HepG2 (cell line): ENCODE measurements around the gene BCL2L1. TPM values are rescaled to one million over a fixed set of nuclear protein-coding genes. Genes with fewer than 3 reads are reported as not detected.
A peak's percentile ranks its signal among the peaks of the same experiment; 100 is the strongest.

ENCODE experiments used
- CC2D1A ChIP-seq: sonication (generic); formaldehyde crosslinking; IDR thresholded peaks from 2 replicates; pipeline ENCODE4 v1.8.1; 2023; ENCODE audit warnings: mild to moderate bottlenecking, missing genetic modification reagents
- FLYWCH1 ChIP-seq: sonication (generic); formaldehyde crosslinking; IDR thresholded peaks from 2 replicates; pipeline ENCODE4 v1.8.1; 2023; ENCODE audit warnings: mild to moderate bottlenecking, missing genetic modification reagents
- GATAD2A ChIP-seq: IDR thresholded peaks from 2 replicates; pipeline ENCODE4 v1.6.1; 2016
- KDM6A ChIP-seq: IDR thresholded peaks from 2 replicates; pipeline ENCODE4 v1.6.1; 2016; ENCODE audit warnings: low read depth
- KMT2B ChIP-seq: IDR thresholded peaks from 2 replicates; pipeline ENCODE4 v1.6.1; 2016; ENCODE audit warnings: missing genetic modification reagents, missing compliant biosample characterization
- PTBP1 ChIP-seq: fragments of 200-400 bp; formaldehyde crosslinking; IDR thresholded peaks from 2 replicates; pipeline ENCODE4 v1.6.1; 2018; ENCODE audit warnings: low read length, low read depth; ENCODE audit not compliant: poor library complexity, severe bottlenecking
- SIX1 ChIP-seq: sonication (generic); formaldehyde crosslinking; IDR thresholded peaks from 2 replicates; pipeline ENCODE4 v1.4.0; 2020; ENCODE audit warnings: missing genetic modification reagents, borderline replicate concordance
- SNAPC2 ChIP-seq: sonication (generic); formaldehyde crosslinking; IDR thresholded peaks from 2 replicates; pipeline ENCODE4 v1.8.1; 2022; ENCODE audit warnings: mild to moderate bottlenecking, missing genetic modification reagents
- SP4 ChIP-seq: sonication (generic); formaldehyde crosslinking; IDR thresholded peaks from 2 replicates; pipeline ENCODE4 v1.8.1; 2023; ENCODE audit warnings: mild to moderate bottlenecking, missing genetic modification reagents
- TBX2 ChIP-seq: sonication (generic); formaldehyde crosslinking; IDR thresholded peaks from 2 replicates; pipeline ENCODE4 v1.5.0; 2020; ENCODE audit warnings: missing genetic modification reagents, mild to moderate bottlenecking, borderline replicate concordance
- ZBTB3 ChIP-seq: sonication (generic); formaldehyde crosslinking; IDR thresholded peaks from 2 replicates; pipeline ENCODE4 v1.4.0; 2020; ENCODE audit warnings: low read depth, mild to moderate bottlenecking, moderate library complexity, missing genetic modification reagents, borderline replicate concordance
- ZNF142 ChIP-seq: sonication (generic); formaldehyde crosslinking; IDR thresholded peaks from 2 replicates; pipeline ENCODE4 v1.4.0; 2020; ENCODE audit warnings: missing genetic modification reagents
- ZNF281 ChIP-seq: sonication (generic); formaldehyde crosslinking; IDR thresholded peaks from 2 replicates; pipeline ENCODE4 v1.4.0; 2020; ENCODE audit warnings: missing genetic modification reagents, borderline replicate concordance
- ZNF564 ChIP-seq: sonication (generic); formaldehyde crosslinking; IDR thresholded peaks from 2 replicates; pipeline ENCODE4 v1.8.1; 2023; ENCODE audit warnings: mild to moderate bottlenecking, missing genetic modification reagents
- ZNF674 ChIP-seq: sonication (generic); formaldehyde crosslinking; IDR thresholded peaks from 2 replicates; pipeline ENCODE4 v1.5.0; 2020; ENCODE audit warnings: low read depth, mild to moderate bottlenecking, missing genetic modification reagents
- ZNF775 ChIP-seq: sonication (generic); formaldehyde crosslinking; IDR thresholded peaks from 2 replicates; pipeline ENCODE4 v1.4.0; 2020; ENCODE audit warnings: missing genetic modification reagents, mild to moderate bottlenecking, moderate library complexity, borderline replicate concordance
- ZNF777 ChIP-seq: sonication (generic); formaldehyde crosslinking; IDR thresholded peaks from 2 replicates; pipeline ENCODE4 v1.4.0; 2020; ENCODE audit warnings: missing genetic modification reagents
- ZNF788 ChIP-seq: sonication (generic); formaldehyde crosslinking; IDR thresholded peaks from 2 replicates; pipeline ENCODE4 v1.5.0; 2020; ENCODE audit warnings: mild to moderate bottlenecking, missing genetic modification reagents, borderline replicate concordance
- polyA plus RNA-seq, 8 experiments: library from polyadenylated mRNA; depleted of rRNA in 3 of 8; stranded (reverse) in 7 of 8; unstranded in 1 of 8; fragments of >200 nt; fragmentation: Illumina TruSeq in 4 of 8; extraction: Trizol in 4 of 8; gene quantifications; 2 replicates each; pipeline versions ENCODE4 v1.2.1 to v1.2.3, GENCODE V29; 2011 to 2016; ENCODE audit warnings: low read depth in 4 of 8, missing spikeins in 1 of 8, mixed read lengths in 1 of 8; ENCODE audit not compliant: insufficient read depth in 1 of 8
- total RNA-seq, 5 experiments: library from RNA; depleted of rRNA; stranded (reverse); fragments of >200 nt; fragmentation: Illumina TruSeq; extraction: Trizol; gene quantifications; 2 replicates each; pipeline ENCODE4 v1.2.3, GENCODE V29; 2016; ENCODE audit warnings: low read depth in 1 of 5
- TF ChIP-seq, protein P1 (sequence below): sonication (generic); formaldehyde crosslinking; IDR thresholded peaks from 2 replicates; pipeline ENCODE4 v1.4.0; 2020; ENCODE audit warnings: mild to moderate bottlenecking, missing genetic modification reagents

The BCL2L1 gene
- total and polyA plus RNA-seq, 2 of the 13 experiments (the other 11 are each of a cell fraction or from before 2014, with no cell fraction given) = 164 to 258 TPM

- TF ChIP-seq ZNF142 (CRISPR knock-in tag) (0 out of 2 replicates have a peak, but pooled peaks have one; percentile 20), ZNF775 (CRISPR knock-in tag) (no peak), CC2D1A (CRISPR knock-in tag) (no peak), ZNF674 (CRISPR knock-in tag) (no peak), GATAD2A (peak; percentile 97), SIX1 (peak; percentile 30; the same call in 1 of the 2 replicates), ZNF777 (0 out of 2 replicates have a peak, but pooled peaks have one; percentile 22), ZNF788 (CRISPR knock-in tag) (no peak), TBX2 (peak; percentile 60; the same call in 1 of the 2 replicates), FLYWCH1 (CRISPR knock-in tag) (no peak), KMT2B (CRISPR knock-in tag) (no peak), PTBP1 (no peak), KDM6A (CRISPR knock-in tag) (peak; percentile 72), SNAPC2 (CRISPR knock-in tag) (peak; percentile 78), ZBTB3 (CRISPR knock-in tag) (peak; percentile 55; the same call in 1 of the 2 replicates), ZNF564 (CRISPR knock-in tag) (0 out of 2 replicates have a peak, but pooled peaks have one; percentile 76), ZNF281 (CRISPR knock-in tag) (peak; percentile 22; the same call in 1 of the 2 replicates), SP4 (CRISPR knock-in tag) (no peak)
- TF ChIP-seq, protein P1, sequence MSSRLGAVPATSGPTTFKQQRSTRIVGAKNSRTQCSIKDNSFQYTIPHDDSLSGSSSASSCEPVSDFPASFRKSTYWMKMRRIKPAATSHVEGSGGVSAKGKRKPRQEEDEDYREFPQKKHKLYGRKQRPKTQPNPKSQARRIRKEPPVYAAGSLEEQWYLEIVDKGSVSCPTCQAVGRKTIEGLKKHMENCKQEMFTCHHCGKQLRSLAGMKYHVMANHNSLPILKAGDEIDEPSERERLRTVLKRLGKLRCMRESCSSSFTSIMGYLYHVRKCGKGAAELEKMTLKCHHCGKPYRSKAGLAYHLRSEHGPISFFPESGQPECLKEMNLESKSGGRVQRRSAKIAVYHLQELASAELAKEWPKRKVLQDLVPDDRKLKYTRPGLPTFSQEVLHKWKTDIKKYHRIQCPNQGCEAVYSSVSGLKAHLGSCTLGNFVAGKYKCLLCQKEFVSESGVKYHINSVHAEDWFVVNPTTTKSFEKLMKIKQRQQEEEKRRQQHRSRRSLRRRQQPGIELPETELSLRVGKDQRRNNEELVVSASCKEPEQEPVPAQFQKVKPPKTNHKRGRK (CRISPR knock-in tag) = no peak
Observed at GRCh38 chr20:31698803-31699718, 23.6 kb downstream of the BCL2L1 start (continued).
